ENCODE measurements around the gene UACA. TPM values are rescaled to one million over a fixed set of nuclear protein-coding genes. Genes with fewer than 3 reads are reported as not detected.

UACA gene
- total RNA-seq, 1 donor from 2014 or later: 5.2 TPM

DNA sequence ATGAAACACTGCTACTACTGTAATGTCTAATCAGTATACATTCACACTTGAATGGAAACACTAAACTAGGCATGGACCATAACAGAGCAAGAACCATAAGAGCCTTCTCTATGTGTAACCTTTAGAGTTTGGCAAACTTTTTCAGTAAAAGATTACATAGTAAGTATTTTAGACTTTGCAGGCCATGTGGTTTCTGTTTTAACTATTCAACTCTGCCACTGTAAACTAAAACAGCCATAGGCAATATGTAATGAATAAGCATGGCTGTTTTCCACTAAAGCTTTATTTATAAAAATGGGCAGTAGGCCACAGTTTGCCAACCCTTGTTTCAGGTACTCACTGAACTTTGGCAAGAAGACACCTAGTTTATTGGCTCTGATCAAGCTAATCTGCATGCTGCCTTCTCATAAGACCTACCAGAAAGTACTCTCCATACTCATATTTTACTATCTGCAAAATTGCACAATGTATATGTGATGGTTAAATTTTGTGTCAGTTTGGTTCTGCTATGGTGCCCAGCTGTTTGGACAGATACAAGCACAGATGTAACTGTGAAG is 46.0 kb downstream of the UACA start:
- no peak for DNase-seq
- Mint-ChIP-seq H3K4me1 (ENCODE audit: low read depth, unreplicated experiment) (no peaks in the 10 kb centered on the region), H3K36me3 (ENCODE audit: unreplicated experiment) (no peaks in the 10 kb centered on the region), H3K27me3 (ENCODE audit: unreplicated experiment) (no peaks in the 10 kb centered on the region), H3K4me3 (ENCODE audit: unreplicated experiment) (no peak overlapping the region), H3K27ac (ENCODE audit: unreplicated experiment) (no peak overlapping the region), H3K9me3 (ENCODE audit: unreplicated experiment) (no peaks in the 10 kb centered on the region)
- TF ChIP-seq, protein P1, sequence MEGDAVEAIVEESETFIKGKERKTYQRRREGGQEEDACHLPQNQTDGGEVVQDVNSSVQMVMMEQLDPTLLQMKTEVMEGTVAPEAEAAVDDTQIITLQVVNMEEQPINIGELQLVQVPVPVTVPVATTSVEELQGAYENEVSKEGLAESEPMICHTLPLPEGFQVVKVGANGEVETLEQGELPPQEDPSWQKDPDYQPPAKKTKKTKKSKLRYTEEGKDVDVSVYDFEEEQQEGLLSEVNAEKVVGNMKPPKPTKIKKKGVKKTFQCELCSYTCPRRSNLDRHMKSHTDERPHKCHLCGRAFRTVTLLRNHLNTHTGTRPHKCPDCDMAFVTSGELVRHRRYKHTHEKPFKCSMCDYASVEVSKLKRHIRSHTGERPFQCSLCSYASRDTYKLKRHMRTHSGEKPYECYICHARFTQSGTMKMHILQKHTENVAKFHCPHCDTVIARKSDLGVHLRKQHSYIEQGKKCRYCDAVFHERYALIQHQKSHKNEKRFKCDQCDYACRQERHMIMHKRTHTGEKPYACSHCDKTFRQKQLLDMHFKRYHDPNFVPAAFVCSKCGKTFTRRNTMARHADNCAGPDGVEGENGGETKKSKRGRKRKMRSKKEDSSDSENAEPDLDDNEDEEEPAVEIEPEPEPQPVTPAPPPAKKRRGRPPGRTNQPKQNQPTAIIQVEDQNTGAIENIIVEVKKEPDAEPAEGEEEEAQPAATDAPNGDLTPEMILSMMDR (IDR thresholded peaks at IDR 0.05; ENCODE audit: partially characterized antibody, unreplicated experiment): no peak

DNA sequence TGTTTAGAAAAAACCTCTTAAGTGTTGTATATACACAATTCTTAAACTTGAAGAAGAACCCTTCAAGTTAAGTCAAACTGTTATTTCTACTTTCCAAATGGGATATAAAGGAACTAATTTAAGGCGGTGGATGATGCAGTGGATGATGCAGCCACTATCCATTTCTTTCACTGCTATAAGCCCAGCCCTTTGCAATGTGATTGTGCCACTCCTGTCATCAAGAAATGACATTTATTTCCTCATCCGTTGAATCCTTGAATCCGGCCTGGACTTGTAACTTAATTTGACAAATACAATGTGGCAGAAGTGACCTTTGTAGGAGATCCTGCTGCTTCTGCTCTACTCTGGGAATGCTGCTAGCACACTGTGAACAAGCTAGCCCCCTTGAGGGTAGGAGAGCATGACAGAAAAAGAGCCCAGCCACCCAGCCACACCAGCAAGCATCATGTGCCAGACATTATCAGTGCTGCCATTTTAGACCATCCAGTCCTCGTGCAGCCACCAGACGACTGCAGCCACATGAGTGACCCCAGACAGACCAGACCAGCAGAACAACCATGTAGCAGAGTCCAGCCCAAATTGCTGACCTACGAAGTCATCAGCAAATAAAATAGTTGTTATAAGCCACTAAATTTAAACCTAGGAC is 47.4 kb downstream of the UACA start:
- no peaks in the 10 kb centered on the region for H3K9me3 Mint-ChIP-seq (ENCODE audit: unreplicated experiment)
- no peak overlapping the region for H3K4me3 Mint-ChIP-seq (ENCODE audit: unreplicated experiment)
- H3K36me3 Mint-ChIP-seq (ENCODE audit: unreplicated experiment): no peaks in the 10 kb centered on the region
- no peaks in the 10 kb centered on the region for H3K4me1 Mint-ChIP-seq (ENCODE audit: low read depth, unreplicated experiment)
- H3K27ac Mint-ChIP-seq (ENCODE audit: unreplicated experiment): no peak overlapping the region
- H3K27me3 Mint-ChIP-seq (ENCODE audit: unreplicated experiment): no peaks in the 10 kb centered on the region
- no peak for DNase-seq
- TF ChIP-seq, protein P1 (IDR thresholded peaks at IDR 0.05; ENCODE audit: partially characterized antibody, unreplicated experiment): no peak

DNA sequence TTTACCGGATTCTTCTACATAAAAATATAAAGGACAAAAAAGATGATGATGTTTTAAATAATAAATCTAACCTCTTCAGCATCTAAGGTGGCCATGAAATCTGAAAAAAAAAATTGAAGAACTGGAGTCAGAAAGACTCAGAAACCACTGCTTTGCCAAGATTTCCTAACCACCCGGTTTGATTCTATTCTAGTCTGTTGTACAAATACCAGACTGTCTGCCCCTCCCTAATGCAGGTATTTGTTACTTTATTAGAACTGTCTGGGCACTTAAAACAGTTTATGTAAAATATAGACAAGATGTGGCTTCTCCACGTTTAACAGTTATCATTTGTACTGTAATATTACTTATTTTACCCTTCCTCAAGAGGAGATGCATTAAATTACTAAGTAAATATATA is 48.8 kb downstream of the UACA start:
- Mint-ChIP-seq H3K4me3 (ENCODE audit: unreplicated experiment) (no peak overlapping the region), H3K36me3 (ENCODE audit: unreplicated experiment) (no peaks in the 10 kb centered on the region), H3K27ac (ENCODE audit: unreplicated experiment) (no peak overlapping the region), H3K4me1 (ENCODE audit: low read depth, unreplicated experiment) (no peaks in the 10 kb centered on the region), H3K27me3 (ENCODE audit: unreplicated experiment) (no peaks in the 10 kb centered on the region), H3K9me3 (ENCODE audit: unreplicated experiment) (no peaks in the 10 kb centered on the region)
- TF ChIP-seq, protein P1 (IDR thresholded peaks at IDR 0.05; ENCODE audit: partially characterized antibody, unreplicated experiment): no peak
- no peak for DNase-seq

DNA sequence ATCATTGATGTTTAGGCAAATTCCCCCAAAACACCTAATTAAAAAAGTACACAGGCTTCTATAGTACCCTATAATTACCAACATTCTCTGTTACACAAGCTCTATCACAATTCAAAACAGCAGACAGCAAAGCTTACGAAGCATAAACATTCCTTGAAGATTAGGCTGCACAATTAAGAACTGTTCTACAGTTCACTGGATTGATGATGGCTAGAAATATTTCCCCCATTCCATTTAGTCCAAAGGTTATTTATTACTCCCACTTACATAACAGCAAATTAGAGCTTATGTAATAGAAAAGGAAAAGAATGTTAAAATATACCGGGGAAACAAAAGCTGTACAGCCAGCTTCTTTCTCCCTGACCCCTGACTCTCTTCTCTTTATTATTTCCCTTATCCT is 49.3 kb downstream of the UACA start:
- DNase-seq: no peak
- Mint-ChIP-seq H3K27me3 (ENCODE audit: unreplicated experiment) (no peaks in the 10 kb centered on the region), H3K4me3 (ENCODE audit: unreplicated experiment) (no peak overlapping the region), H3K4me1 (ENCODE audit: low read depth, unreplicated experiment) (no peaks in the 10 kb centered on the region), H3K36me3 (ENCODE audit: unreplicated experiment) (no peaks in the 10 kb centered on the region), H3K27ac (ENCODE audit: unreplicated experiment) (no peak overlapping the region), H3K9me3 (ENCODE audit: unreplicated experiment) (no peaks in the 10 kb centered on the region)
- TF ChIP-seq, protein P1 (IDR thresholded peaks at IDR 0.05; ENCODE audit: partially characterized antibody, unreplicated experiment): no peak

DNA sequence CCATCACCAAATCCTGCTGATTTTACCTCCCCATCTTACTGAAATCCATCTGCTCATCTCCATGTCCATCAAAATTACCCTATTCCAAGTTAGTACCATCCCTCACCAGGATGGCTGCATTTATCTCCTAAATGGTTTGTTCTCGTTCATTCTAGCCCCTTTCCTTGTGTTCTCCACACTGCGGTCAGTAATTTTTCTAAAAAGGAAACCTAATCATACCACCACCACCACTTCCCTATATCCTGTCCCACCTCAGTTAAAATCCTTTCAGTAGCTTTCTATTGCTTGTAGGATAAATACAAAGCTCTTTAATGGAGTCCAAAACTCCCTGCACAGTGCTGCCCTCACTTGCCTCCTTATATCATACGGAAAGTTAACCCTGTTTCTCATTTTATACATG is 51.1 kb downstream of the UACA start:
- TF ChIP-seq, protein P1 (IDR thresholded peaks at IDR 0.05; ENCODE audit: partially characterized antibody, unreplicated experiment): no peak
- H3K4me1 Mint-ChIP-seq (ENCODE audit: low read depth, unreplicated experiment): no peaks in the 10 kb centered on the region
- no peaks in the 10 kb centered on the region for H3K36me3 Mint-ChIP-seq (ENCODE audit: unreplicated experiment)
- H3K27me3 Mint-ChIP-seq (ENCODE audit: unreplicated experiment): peaks cover under 1% of the 10 kb centered on the region
- H3K27ac Mint-ChIP-seq (ENCODE audit: unreplicated experiment): no peak overlapping the region
- no peak overlapping the region for H3K4me3 Mint-ChIP-seq (ENCODE audit: unreplicated experiment)
- no peak for DNase-seq
- H3K9me3 Mint-ChIP-seq (ENCODE audit: unreplicated experiment): no peaks in the 10 kb centered on the region
